Gastroesophageal sphincter (tissue), 4 donors: ENCODE measurements around the gene ZCCHC14. TPM values are rescaled to one million over a fixed set of nuclear protein-coding genes. Genes with fewer than 3 reads are reported as not detected.

Experiments
- ATAC-seq: fragments of 150-250 bp; one replicate; pipeline ENCODE4 v1.9.1; 2016; ENCODE audit warnings: mild to moderate bottlenecking, moderate library complexity
- H3K27ac ChIP-seq, 4 donors: fragments of 200-600 bp; sonication (generic) in 3 of 4; 1 replicate in 3 of 4; 2 replicates in 1 of 4; pipeline ENCODE4 v1.5.1; 2016 to 2019
- H3K27me3 ChIP-seq: fragments of 200-600 bp; sonication (generic); one replicate; pipeline ENCODE4 v1.5.1; 2019
- H3K36me3 ChIP-seq, 2 donors: fragments of 200-600 bp; sonication (generic); one replicate each; pipeline ENCODE4 v1.5.1; 2019; ENCODE audit warnings: control low read depth in 1 of 2
- H3K4me1 ChIP-seq, 3 donors: fragments of 200-600 bp; sonication (generic); 1 replicate in 2 of 3; 2 replicates in 1 of 3; pipeline ENCODE4 v1.5.1; 2016 to 2019; ENCODE audit warnings: control low read depth in 2 of 3
- H3K4me3 ChIP-seq, 2 donors: fragments of 200-600 bp; sonication (generic); one replicate each; pipeline ENCODE4 v1.5.1; 2019; ENCODE audit warnings: mild to moderate bottlenecking in 1 of 2, moderate library complexity in 1 of 2
- H3K9me3 ChIP-seq, 3 donors: fragments of 200-600 bp; sonication (generic); one replicate each; pipeline ENCODE4 v1.5.1; 2017 to 2019; ENCODE audit warnings: control low read depth in 2 of 3
- EP300 ChIP-seq: sonication (generic); formaldehyde crosslinking; IDR thresholded peaks from one replicate; pipeline ENCODE4 v1.6.1; 2017; ENCODE audit warnings: antibody characterized with exemption, mild to moderate bottlenecking
- POLR2A ChIP-seq, 2 donors: fragments of 450-650 bp; IDR thresholded peaks; one replicate each; pipeline ENCODE4 v1.6.1; 2017; ENCODE audit warnings: antibody characterized with exemption in 2 of 2, mild to moderate bottlenecking in 2 of 2, moderate library complexity in 1 of 2
- POLR2AphosphoS5 ChIP-seq: sonication (generic); formaldehyde crosslinking; IDR thresholded peaks from one replicate; pipeline ENCODE4 v1.6.1; 2017; ENCODE audit warnings: antibody characterized with exemption
- WGBS, 2 donors: methylation state at CpG; one replicate each; pipeline ENCODE4 v1.1.5; 2018; ENCODE audit warnings: low coverage in 1 of 2; 5-methylcytosine and 5-hydroxymethylcytosine counted together
- total RNA-seq, 4 donors: library from RNA; depleted of rRNA; stranded (reverse); fragments of >200 nt; gene quantifications; one replicate each; pipeline ENCODE4 v1.1.0, GENCODE V29; 2016
- TF ChIP-seq, protein P1 (sequence below), 4 experiments: fragments of 200-600 bp in 2 of 4; fragments of 450-650 bp in 2 of 4; sonication (generic) in 1 of 4; IDR thresholded peaks; one replicate each; pipeline ENCODE4 v1.5.1; 2017 to 2019; ENCODE audit warnings: antibody characterized with exemption in 4 of 4, mild to moderate bottlenecking in 2 of 4, moderate library complexity in 2 of 4

Gene ZCCHC14
- total RNA-seq, 4 donors from 2014 or later: 15.5 to 24.9 (median 19.9) TPM

DNA sequence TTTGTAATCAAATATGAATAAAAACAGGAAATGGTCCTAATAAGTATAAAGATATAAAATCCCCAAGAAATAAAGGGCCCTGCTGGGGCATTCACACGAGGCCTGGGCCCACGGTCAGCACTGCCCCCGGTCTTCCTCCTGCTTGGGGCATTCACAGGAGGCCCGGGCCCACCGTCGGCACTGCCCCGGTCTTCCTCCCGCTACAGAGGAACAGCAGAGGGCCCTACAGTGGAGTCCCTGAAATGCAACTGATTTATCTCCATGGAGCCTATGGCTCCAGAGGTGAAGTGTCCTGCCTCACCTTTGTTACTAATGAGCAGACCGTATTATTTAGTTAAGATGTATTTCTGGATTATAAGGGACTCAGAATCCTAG is 54.2 kb downstream of the ZCCHC14 start:
- Histone ChIP-seq H3K27ac (no peak overlapping the region), H3K36me3 (peaks cover 0 to 5% of the 10 kb centered on the region in 2 donors), H3K9me3 (no peaks in the 10 kb centered on the region), H3K27me3 (no peaks in the 10 kb centered on the region), H3K4me3 (no peak overlapping the region), H3K4me1 (peaks cover 0 to 22% (median 14%) of the 10 kb centered on the region in 3 donors)
- WGBS, 2 donors: 67 to 73% methylated on average over 1 to 8 of the region's 9 CpGs
- no peak for ATAC-seq
- no peak for TF ChIP-seq POLR2A (IDR thresholded peaks at IDR 0.05)
- no peak for TF ChIP-seq POLR2AphosphoS5
- TF ChIP-seq, protein P1, sequence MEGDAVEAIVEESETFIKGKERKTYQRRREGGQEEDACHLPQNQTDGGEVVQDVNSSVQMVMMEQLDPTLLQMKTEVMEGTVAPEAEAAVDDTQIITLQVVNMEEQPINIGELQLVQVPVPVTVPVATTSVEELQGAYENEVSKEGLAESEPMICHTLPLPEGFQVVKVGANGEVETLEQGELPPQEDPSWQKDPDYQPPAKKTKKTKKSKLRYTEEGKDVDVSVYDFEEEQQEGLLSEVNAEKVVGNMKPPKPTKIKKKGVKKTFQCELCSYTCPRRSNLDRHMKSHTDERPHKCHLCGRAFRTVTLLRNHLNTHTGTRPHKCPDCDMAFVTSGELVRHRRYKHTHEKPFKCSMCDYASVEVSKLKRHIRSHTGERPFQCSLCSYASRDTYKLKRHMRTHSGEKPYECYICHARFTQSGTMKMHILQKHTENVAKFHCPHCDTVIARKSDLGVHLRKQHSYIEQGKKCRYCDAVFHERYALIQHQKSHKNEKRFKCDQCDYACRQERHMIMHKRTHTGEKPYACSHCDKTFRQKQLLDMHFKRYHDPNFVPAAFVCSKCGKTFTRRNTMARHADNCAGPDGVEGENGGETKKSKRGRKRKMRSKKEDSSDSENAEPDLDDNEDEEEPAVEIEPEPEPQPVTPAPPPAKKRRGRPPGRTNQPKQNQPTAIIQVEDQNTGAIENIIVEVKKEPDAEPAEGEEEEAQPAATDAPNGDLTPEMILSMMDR (IDR thresholded peaks at IDR 0.05): no peak
- TF ChIP-seq EP300: no peak

DNA sequence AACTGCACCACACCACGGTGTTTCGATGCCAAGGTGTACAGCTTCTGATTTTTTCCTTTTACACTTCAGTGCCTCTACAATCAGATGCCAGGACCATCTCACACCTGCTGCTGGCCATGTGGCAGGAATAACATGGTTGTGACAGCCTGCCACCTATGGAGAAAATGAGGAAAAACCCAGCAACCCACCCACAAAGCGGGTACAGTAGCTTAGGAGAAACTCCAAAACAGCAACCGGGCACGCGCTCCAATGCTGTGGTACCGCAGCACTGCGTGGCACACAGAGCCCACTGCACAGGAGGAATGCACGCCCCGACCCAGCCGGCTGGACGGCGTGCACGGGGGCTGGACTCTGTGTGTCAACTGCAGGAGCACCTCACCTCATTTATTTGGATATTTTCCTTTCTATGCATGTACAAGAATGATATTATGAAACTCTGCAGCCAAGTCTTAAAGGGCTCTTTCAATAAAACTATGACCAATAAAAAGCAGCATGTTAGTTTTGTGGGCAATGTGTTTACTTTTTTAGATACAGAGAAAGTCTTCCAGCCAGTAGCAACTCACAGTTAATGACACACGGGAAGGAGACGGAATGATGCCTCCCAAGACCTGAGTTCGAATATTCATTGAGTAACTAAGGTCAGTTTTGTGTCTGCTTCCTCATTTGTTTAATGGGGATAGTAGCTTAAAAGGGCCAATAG is 54.8 kb downstream of the ZCCHC14 start:
- no peak overlapping the region for H3K27ac ChIP-seq
- H3K9me3 ChIP-seq: no peaks in the 10 kb centered on the region
- WGBS, 2 donors: 82 to 84% methylated on average over 4 to 16 of the region's 17 CpGs
- TF ChIP-seq EP300 (no peak), POLR2AphosphoS5 (no peak), POLR2A (IDR thresholded peaks at IDR 0.05) (no peak)
- TF ChIP-seq, protein P1 (IDR thresholded peaks at IDR 0.05): no peak
- H3K4me3 ChIP-seq: no peak overlapping the region
- no peak for ATAC-seq
- H3K36me3 ChIP-seq: peaks cover 0 to 9% of the 10 kb centered on the region in 2 donors
- peaks cover 0 to 22% (median 14%) of the 10 kb centered on the region in 3 donors for H3K4me1 ChIP-seq
- no peaks in the 10 kb centered on the region for H3K27me3 ChIP-seq

DNA sequence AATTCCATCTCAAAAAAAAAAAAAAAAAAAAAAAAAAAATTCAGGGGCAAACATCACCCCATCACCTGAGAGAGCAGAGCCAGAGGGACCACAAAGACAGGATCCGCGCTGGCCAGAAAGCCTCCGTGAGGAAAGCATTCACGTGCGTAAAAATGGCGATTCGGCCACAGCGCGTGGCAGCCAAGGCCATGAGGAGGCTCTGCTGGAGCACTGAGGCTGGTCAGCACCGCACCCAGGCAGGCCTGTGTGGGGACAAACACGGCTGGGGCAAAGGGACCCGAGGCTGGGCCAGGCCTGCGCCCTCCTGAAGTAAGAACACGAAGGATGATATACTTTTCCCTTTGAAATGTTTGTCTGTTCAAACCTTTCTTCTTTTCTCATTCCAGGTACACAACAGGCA is 55.5 kb downstream of the ZCCHC14 start:
- no peak overlapping the region for H3K4me3 ChIP-seq
- no peaks in the 10 kb centered on the region for H3K27me3 ChIP-seq
- TF ChIP-seq, protein P1 (IDR thresholded peaks at IDR 0.05): no peak
- TF ChIP-seq EP300: no peak
- no peaks in the 10 kb centered on the region for H3K9me3 ChIP-seq
- peaks cover 0 to 16% of the 10 kb centered on the region in 2 donors for H3K36me3 ChIP-seq
- WGBS, 2 donors: 81 to 93% methylated on average over 9 to 12 of the region's 14 CpGs
- H3K27ac ChIP-seq: no peak overlapping the region
- no peak for ATAC-seq
- H3K4me1 ChIP-seq: peaks cover 0 to 27% (median 14%) of the 10 kb centered on the region in 3 donors

- H3K4me1 ChIP-seq: peaks cover 0 to 36% (median 14%) of the 10 kb centered on the region in 3 donors
- H3K27me3 ChIP-seq: no peaks in the 10 kb centered on the region
- peak; percentile 38 for ATAC-seq
- no peaks in the 10 kb centered on the region for H3K9me3 ChIP-seq
- peak overlapping the region in 3 of 4 donors; percentile 64 to 74 (median 69) for H3K27ac ChIP-seq
- H3K36me3 ChIP-seq: peaks cover 0 to 19% of the 10 kb centered on the region in 2 donors
- TF ChIP-seq, protein P1 (IDR thresholded peaks at IDR 0.05): no peak
- TF ChIP-seq POLR2AphosphoS5: no peak
- no peak for TF ChIP-seq POLR2A (IDR thresholded peaks at IDR 0.05)
- TF ChIP-seq EP300: no peak
- H3K4me3 ChIP-seq: no peak overlapping the region
- 49 to 57% methylated on average over 6 to 24 of the region's 29 CpGs for WGBS, 2 donors
These were observed 56.3 kb downstream of the ZCCHC14 start for GRCh38 chr16:87436225-87437172.
